ENCODE results near the gene ALKBH6.
"Not testable (repeated sequence)": the region's sequence is repeated elsewhere in the genome, so short reads cannot be mapped to it uniquely, and the experiment has no call there.

Gene ALKBH6

DNA sequence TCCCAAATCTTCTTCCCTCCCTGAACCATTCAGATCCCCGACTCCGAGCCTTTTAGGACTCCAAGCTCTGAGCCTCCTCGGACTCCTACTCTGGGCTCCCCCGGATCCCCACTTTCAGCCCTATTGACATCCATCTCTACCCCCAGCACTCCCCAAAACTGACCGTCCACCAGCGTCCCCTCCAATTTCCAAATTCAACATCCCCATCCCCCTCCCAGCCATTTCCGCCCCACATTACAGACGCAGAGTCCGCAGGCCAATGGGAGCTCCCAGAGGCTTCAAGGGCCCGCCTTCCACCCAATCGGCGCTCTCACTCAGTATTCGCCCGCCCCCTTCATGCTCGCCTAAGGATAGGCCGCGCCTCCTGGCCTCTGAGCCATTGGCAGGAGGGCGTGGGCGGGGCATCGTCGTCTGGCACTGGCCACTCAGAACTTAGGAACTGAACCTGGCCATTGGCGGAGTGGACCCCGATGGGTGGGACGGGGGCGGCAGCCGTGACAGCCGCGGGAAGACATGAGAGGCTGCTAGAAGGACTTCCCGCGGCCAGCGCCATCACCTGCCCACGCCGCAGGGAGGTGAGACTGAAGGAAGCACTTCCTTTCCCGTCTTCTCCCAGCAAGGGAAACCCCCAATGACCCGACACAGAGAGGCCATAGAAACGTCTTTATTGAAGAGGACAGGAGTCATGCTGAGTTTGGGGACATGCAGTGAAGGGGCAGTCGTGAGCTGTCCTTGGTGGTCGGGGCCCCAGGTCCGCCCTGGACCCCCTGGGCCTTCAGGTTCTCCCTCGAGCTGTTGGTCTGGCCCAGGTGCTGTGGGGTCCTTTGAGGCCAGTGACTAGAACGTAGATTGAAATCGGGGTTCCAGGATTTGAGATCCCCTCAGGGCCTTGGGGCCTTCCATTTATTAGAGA is at the start of gene ALKBH6:
TSS of gene ALKBH6 (minus strand) at position 202 of the 913 bp plus-strand sequence. CDS start 816 bp downstream, outside the sequence.
- peak; percentile 99 to 100 (median 100) for DNase-seq (ENCODE audit: low read depth in 4 of 4, low spot score in 1 of 4)

DNA sequence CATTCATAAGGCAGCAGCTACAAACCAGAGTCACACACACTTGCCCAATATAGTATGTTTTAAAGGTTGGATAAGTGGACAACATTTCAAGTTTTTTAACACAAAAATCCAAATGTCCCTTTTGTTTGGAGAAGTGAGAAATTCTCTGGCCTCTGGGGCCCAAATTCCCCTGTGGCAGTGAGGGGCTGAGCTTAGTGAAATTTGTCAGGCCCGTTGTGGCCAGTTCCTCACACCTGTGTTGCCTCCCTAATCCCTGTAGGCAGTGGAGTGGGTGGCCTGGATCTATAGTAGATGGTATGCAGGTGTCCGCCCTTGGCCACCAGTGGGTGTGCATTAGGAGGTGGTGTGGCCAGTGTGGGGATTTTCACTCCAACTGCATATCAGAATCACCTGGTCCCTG is 47.4 kb upstream of the ALKBH6 start:
- no peak for DNase-seq (ENCODE audit: low read depth in 4 of 4, low spot score in 1 of 4)

DNA sequence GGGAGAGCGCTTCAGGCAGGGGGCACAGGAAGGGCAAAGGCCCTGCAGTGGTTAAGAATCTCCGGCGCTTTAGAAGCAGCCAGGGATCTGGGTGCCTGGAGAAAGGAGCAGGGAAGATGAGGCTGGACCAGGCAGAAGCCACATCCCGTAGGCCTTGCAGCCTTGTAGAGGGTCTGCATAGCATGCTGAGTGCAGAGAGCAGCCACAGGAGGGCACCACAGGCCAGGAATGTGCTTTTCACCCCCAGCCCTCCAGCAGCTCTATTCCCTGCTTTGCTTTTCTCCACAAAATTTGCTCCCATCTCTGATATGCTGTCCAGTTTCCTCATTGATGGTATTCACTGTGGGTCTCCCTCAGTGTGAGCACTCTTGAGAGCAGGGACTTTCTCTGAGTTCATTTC is 46.4 kb upstream of the ALKBH6 start:
- DNase-seq (ENCODE audit: low read depth in 4 of 4, low spot score in 1 of 4), result no peak

DNA sequence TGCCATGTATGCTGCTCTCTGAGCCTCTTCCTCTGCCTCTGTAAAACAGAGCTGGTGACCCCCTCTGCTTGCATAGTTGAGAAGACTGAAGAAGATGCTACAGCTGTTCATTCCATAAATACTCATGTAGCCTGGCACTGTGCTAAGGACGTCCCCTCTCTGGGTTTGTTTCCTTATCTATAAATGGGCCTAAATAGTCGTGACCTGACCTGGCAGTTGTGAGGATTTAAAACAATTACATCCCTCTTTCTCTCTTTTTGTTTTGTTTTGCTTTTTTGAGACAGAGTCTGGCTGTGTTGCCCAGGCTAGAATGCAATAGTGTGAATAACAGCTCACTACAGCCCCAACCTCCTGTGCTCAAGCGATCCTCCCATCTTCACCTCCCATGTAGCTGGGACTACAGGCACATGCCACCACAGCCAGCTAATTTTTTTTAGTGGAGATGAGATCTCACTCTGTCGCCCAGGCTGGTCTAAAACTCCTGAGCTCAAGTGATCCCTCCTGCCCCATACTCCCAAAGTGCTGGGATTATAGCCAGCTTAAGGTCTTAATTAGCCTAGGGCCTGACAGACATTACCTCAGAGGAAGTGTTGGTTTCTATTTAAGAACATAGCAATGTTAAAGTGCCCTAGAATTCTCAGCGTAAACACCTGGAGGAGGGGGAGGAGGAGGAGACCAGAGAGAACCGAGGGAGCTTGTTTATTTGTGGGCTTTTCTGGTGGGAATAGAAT is 45.3 kb upstream of the ALKBH6 start:
- no peak for DNase-seq (ENCODE audit: low read depth in 4 of 4, low spot score in 1 of 4)

DNA sequence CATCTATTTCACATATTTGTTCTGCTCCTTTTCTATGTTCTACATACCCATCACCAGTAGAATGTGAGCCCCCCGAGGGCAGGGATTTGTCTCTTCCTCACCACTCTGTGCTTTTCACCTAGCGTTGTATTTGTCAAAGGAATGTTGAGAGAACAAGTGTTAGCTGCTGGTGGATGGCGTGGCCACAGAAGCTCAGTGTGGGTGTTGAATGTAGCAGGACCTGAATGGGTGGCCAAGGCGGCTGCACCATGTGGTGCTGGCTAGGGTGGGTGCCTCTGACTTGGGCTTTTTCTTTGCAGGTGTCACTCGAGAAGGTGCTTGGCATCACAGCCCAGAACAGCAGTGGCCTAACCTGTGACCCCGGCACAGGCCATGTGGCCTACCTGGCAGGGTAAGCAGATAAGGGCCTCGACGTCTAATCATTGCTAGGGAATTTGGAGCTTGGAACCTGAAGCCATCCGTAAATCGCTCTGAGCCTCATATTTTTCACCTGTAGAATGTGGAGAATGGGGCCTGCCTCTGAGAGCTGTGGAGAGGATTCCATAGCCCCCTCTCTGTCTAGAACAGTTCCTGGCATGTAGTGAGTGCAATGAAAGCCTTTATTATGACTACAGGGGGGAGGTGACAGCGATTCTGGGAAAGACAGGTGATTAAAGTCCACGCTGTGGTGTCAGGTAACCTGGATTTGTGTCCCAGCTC is 44.6 kb upstream of the ALKBH6 start:
- no peak for DNase-seq (ENCODE audit: low read depth in 4 of 4, low spot score in 1 of 4)

DNA sequence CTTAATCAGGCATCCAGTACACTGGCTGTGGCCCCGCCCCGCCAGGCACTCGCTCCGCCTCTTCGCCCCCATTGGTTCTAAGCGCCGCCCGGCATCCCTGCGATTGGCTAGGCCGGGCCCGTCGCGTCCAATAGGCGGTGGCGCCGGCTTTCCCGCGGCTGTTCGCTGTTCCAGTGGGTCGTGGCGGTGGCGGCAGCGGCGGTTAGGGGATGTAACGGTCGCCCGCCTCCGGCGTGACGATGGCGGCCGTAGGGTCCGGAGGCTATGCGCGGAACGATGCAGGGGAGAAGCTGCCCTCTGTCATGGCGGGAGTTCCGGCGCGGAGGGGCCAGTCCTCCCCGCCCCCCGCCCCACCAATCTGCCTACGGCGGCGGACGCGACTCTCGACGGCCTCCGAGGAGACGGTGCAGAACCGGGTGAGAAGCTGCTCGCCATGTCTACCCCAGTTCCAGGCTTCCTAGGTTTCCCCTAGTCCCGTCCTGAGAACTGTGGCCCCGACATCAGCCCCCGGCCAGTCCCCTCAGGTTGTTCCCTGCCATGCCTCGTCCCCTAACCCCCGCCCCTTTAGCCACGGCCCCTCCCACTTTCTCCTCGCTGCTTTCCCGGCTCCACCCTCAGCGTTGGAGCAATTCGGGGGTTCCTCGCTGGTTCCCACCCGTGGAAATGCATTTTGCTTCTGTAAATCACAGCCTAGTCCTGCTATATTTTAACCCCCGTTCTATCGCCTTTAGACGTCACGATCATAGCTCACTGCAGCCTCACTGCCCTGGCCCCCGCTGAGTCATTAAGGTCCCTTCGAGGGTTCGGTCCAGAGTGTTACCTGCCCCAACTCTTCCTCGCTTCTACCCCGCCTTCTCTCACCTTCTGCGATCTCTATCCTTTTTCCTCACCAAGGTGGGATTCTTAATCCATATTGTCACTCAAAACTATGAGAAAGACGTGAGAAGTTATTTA is 41.0 kb upstream of the ALKBH6 start, which contains the start of gene WDR62:
TSS of gene WDR62 (plus strand) at position 165 of the 954 bp plus-strand sequence. CDS start at position 240, 75 bp downstream.
- DNase-seq (ENCODE audit: low read depth in 4 of 4, low spot score in 1 of 4), result peak; percentile 89 to 94 (median 91)

DNA sequence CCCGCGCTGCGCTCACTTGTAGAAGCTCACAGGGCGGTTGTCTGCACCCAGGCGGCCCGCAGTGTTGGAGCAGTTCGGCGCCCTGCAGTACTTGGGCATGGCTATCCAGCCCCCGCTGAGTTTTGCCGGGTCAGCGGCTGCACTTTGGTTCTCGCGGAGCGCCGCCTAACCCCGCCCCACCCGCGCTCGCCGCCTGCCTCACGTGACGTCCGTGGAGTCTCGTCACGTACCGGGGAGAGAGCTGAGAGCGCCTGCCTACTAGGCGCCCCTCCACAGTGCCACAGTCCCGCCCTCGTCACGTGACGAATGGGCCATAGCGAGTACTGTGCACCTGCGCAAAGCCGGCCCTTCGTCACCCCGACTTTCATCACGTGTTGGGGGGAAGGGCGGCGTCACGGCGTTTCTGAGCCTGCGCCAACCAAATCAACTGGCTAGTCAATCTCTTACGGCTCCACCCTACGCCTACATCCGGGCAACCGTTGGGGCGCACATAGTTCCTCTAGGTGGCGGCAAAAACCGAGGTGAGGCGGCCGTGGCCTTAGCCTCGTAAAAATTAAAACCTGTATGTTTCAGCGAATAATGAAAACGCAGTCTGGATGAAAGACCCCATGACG is 40.2 kb upstream of the ALKBH6 start, which contains the start of gene THAP8:
TSS of gene THAP8 (minus strand) at position 167 of the 614 bp plus-strand sequence. CDS start at position 99, 68 bp downstream.
- DNase-seq (ENCODE audit: low read depth in 4 of 4, low spot score in 1 of 4), result peak; percentile 95 to 100 (median 99)

DNA sequence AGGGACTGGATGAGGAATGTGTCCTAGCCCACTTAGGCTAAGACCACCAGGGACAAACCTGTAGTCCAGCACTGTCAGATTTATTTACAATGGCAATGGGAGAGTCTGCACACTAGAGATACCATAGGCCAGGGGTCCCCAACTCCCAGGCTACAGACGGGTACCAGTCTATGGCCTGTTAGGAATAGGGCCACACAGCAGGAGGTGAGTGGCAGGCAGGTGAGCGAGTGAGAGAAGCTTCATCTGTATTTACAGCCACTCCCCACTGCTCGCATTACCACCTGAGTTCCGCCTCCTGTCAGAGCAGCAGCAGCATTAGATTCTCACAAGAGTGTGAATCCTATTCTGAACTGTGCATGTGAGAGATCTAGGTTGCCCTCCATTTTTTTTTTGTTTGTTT is 37.6 kb upstream of the ALKBH6 start:
- no peak for DNase-seq (ENCODE audit: low read depth in 4 of 4, low spot score in 1 of 4)

DNA sequence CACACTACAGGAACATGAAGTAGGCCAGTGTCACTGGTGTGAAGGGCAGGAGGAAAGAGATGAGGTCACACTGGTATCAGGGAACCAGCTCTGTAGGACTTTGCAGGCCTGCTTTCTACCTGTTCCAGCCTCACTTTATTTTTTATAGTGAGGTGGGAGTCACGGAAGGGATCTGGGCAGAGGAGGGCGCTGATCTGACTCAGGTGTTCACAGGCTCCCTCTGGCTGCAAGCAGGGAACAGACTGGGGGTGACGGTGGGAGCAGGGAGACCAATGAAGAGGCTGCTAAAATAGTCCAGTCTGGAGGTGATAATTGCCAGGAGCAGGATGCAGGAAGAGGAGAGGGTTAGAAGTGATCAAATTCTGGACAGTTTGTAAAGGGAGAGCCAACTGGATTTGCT is 37.2 kb upstream of the ALKBH6 start:
- DNase-seq (ENCODE audit: low read depth in 4 of 4, low spot score in 1 of 4), result no peak

DNA sequence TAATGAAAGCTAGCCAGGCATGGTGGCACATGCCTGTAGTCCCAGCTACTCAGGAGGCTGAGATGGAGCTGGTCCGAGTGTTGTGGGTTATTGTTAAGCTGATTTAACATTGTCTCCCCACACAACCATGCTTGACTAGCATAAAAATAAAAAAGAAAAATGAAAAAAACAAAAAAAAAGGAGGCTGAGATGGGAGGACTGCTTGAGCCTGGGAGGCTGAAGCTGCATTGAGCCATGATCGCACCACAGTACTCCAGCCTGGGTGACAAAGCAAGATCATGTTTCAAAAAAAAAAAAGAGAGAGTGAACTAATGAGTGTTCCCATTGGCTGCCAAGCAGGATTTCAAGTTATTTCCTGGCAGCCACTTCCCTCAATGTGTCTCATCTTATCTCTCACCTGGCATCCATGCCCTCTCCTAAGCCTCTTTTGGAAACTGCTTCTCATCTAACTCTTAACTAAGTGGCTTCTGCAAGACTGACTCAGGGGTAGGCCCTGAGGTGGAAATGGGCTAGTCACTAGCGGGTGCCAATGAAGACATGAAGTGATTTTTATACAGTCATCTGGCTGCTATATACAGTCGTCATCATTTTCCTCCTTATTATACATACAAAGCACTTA is 35.2 kb upstream of the ALKBH6 start:
- no peak for DNase-seq (ENCODE audit: low read depth in 4 of 4, low spot score in 1 of 4)

DNA sequence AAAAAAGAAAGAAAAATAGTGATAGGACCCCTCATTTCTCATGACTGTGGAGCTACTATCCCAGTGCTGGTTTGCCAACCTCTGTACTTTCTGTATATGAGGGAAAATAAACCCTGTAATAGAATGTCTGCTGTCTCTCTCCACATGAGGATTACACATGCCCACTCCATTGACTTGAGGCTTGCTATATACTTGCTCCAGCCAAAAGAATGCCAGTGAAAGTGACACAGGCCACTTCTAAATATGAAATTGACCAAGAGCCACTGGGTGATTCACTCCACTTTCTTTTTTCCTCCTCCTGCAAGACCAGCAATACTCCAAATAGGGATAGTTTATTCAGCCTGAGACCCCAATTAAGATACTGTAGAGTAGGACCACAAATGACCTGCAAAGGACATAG is 33.8 kb upstream of the ALKBH6 start:
- DNase-seq (ENCODE audit: low read depth in 4 of 4, low spot score in 1 of 4), result no peak

DNA sequence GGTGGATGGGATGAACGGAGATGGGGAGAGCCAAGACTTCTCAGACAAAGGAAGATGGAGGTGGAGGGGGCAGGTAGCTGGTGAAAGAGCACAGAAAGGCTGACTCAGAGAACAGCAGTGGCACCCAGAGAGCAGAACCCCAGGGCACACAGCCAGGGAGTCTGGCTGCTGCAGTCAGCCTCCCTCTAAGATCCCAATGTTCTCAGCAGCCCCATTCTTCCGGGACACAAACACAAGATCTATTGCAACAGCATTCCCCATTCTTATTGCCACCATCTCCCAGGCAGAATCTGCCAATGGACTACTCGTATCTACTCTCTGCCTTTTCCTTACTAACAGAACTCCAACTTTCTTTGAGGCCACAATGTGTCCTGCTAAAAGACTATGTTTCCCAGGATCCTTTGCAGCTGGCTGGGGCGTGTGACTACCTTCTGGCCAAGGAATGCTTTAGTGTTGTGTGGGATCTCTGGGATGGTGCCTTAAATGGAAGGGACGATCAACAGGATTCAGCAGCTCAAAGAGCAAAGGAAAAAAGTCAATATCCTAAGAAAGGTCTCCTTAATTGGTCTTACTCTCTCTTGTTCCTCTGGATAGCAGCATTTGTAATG is 32.5 kb upstream of the ALKBH6 start:
- DNase-seq (ENCODE audit: low read depth in 4 of 4, low spot score in 1 of 4), result no peak

DNA sequence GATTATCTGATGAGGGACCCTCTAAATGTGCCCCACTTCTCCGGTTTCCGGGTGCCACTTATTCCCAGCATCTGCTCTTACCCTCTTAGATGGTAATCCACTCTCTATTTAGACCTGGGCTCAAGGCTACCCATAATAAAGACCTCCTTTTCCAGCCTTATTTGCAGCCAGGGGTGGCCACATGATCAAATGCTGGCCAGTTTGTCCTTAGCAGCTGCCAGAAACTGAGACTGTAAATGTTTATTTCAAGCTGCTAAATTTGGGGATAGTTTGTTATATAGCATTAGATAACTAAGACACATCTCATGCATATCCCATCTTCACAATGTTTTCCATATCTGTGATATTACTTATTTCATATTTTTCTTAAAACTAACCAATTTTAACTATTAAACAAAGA is 29.9 kb upstream of the ALKBH6 start:
- DNase-seq (ENCODE audit: low read depth in 4 of 4, low spot score in 1 of 4), result no peak

DNA sequence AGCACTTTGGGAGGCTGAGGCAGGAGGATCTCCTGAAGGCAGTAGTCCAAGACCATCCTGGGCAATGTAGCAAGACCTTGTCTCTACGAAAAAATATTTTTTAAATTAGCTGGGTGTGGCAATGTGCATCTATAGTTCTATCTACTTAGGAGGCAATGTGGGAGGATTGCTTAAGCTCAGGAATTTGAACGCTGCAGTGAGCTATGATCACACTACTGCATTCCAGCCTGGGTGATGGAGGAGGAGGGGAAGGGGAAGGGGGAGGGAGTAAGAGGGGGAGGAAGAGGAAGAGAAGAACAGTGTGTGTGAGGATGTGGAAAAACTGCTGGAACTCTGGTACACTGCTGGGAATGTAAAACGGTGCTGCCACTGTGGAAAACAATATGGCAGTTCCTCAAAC is 27.8 kb upstream of the ALKBH6 start:
- no peak for DNase-seq (ENCODE audit: low read depth in 4 of 4, low spot score in 1 of 4)

DNA sequence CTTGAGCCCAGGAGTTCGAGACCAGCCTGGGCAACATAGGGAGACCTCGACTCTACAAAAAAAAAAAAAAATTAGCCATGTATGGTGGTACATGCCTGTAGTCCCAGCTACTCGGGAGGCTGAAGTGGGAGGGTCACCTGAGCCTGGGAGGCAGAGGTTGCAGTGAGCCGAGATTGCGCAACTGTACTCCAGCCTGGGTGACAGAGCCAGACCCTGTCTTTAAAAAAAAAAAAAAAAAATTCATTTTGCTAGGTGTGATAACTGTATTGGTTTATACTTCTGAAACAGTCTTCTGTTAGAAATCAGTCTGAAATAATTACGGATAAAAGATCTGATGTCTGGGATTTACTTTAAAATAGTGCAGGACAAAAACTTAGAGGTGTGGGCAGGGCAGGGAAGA is 27.1 kb upstream of the ALKBH6 start:
- not testable (repeated sequence) for DNase-seq (ENCODE audit: low read depth in 4 of 4, low spot score in 1 of 4)

DNA sequence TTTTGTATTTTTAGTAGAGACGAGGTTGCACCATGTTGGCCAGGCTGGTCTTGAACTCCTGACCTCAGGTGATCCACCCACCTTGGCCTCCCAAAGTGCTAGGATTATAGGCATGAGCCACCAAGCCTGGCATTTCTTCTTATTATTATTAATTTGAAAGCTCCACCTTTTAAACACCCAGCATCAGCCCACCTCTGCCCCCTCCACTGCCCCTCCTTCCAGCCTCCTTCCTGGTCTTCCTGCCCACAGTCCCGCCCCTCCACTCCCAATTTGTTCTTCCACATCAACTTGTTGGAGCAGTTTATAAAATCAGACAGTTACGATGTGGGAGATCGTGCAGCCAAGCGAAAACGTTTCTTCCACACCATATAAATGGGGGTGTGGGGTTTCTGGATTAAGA is 26.5 kb upstream of the ALKBH6 start:
- DNase-seq (ENCODE audit: low read depth in 4 of 4, low spot score in 1 of 4), result no peak

DNA sequence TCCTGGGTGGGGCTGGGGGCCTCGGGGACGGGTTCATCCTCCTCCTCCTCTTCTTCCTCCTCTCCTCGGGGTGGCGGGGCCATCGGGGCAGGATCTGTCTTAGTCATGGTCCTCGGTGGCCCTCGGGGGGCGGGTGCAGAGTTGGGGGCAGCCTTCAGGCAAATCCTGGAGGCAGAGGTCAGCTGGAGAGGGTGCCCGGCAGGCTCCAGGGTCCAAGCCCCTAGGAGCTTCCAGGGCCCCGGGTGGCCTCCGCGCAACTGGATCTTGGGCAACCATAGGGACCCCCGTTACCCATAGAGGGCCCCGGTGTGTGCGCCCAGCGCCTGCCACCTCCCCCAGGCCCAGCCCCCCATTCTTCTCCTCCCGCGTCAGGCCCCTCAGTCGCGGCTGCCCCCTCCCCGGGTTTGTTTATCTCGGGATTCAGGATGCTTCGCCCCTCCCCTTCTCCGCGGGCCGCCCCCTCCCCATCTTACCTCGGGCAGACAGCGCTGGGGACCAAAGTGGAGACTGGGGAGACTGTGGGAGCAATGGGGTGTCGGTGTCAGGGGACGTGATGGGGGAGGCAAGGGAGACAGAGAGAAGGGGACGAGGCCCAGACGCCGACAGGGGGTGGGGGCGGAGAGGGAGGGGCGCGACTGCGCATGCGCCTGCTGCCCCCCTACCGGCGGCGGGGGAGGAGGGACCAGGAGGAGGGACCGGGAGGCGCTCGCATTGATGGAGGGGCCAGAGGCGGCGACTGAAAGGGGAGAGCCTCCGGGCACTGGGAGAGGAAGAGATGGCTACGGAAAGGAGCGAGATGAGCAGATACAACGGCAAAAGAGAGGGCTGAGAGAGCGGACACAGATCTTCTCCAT is 18.5 kb upstream of the ALKBH6 start, which contains the start of gene CLIP3:
TSS of gene CLIP3 (minus strand) at position 623 of the 854 bp plus-strand sequence. CDS start at position 107, 516 bp downstream.
- peak in 2 of 4 experiments; percentile 21 for DNase-seq (ENCODE audit: low read depth in 4 of 4, low spot score in 1 of 4)

DNA sequence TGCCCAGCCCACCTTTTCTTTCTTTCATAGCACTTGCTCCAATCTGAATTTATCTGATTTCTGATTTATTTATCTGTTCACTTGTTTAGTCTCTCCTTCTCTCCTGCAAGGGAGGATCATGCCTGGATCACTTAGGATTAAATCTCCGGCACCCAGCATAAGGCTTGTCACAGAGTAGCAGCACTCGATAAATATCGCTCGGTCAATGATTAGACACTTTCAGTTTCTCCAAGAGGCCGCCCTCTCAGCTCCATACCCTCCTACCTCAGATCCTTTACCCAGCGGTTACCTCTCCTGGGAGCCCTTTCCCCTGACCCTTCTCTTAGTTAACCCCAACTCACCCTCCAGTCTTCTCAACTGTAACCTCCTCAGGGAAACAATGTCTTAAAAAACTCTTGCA is 17.3 kb upstream of the ALKBH6 start:
- no peak for DNase-seq (ENCODE audit: low read depth in 4 of 4, low spot score in 1 of 4)

Data from stimulated activated CD4-positive, alpha-beta T cell treated with anti-CD3 and anti-CD28 coated beads, Interleukin-1b, Interleukin-23, amount 100 ng/mL, for 24 hours (primary cell).